RPMI7951 (cell line): ENCODE results near the gene DPCD. TPM values are rescaled to one million over a fixed set of nuclear protein-coding genes. Genes with fewer than 3 reads are reported as not detected.

ENCODE experiments used
- total RNA-seq: library from RNA; depleted of rRNA; stranded (reverse); fragments of >200 nt; shearing (Covaris generic); gene quantifications from 2 replicates; pipeline ENCODE4 v1.2.3, GENCODE V29; 2014; rRNA removed

The DPCD gene
- total RNA-seq, 1 experiment from 2014 or later = 65.8 TPM

Other genes starting within 250 kb of the DPCD start
- 7.1 and 7.9 TPM in 2 replicates for gene BTRC, start 234.2 kb upstream of the DPCD start, total RNA-seq
- gene POLL, start 64 bp upstream of the DPCD start, total RNA-seq = 6.2 and 6.6 TPM in 2 replicates
- 5.8 and 9.0 TPM in 2 replicates for gene FBXW4, start 106.8 kb downstream of the DPCD start, total RNA-seq
- gene FGF8, start 187.8 kb downstream of the DPCD start, total RNA-seq = not detected in 2 replicates
- 32.3 and 69.6 TPM in 2 replicates for gene NPM3, start 195.1 kb downstream of the DPCD start, total RNA-seq
- 39.7 and 41.7 TPM in 2 replicates for gene OGA, start 230.1 kb downstream of the DPCD start, total RNA-seq